PC-9 (cell line): Measurements from ENCODE around the gene GPC5. TPM values are rescaled to one million over a fixed set of nuclear protein-coding genes. Genes with fewer than 3 reads are reported as not detected.

Experiments used
- BruUV-seq: library from RNA; stranded (reverse); fragments of 400-500 nt; replicated peaks from 2 replicates; lab custom pipeline; 2021; lab: Mats Ljungman, UMichigan
- CTCF ChIA-PET: fragments of 300-600 bp; sonication (Branson Sonifier 250); formaldehyde crosslinking; loops from one replicate; lab custom pipeline; 2022; ENCODE audit warnings: antibody characterized with exemption; lab: Charles Lee
- POLR2A ChIA-PET: fragments of 300-600 bp; sonication (Branson Sonifier 250); formaldehyde crosslinking; loops from one replicate; lab custom pipeline; 2022; ENCODE audit warnings: antibody characterized with exemption; ENCODE audit not compliant: unreplicated experiment; lab: Charles Lee
- DNase-seq, 2 experiments: peaks; one replicate each; pipeline versions ENCODE4 v3.0.0 to v3.0.0-alpha.2; 2015 to 2022; ENCODE audit warnings: mixed read lengths in 1 of 2
- H2AFZ ChIP-seq: fragments of 200-600 bp; sonication (generic); 2 replicates; pipeline ENCODE4 v1.8.1; 2017; ENCODE audit warnings: antibody characterized with exemption
- H3F3A ChIP-seq: fragments of 200-600 bp; sonication (generic); 2 replicates; pipeline ENCODE4 v1.8.1; 2017; ENCODE audit warnings: antibody characterized with exemption, mild to moderate bottlenecking, low read depth; ENCODE audit not compliant: insufficient read depth
- H3K27ac ChIP-seq: fragments of 200-600 bp; sonication (generic); 2 replicates; pipeline ENCODE4 v1.6.1; 2016; ENCODE audit warnings: mixed run types
- H3K27me3 ChIP-seq: fragments of 200-600 bp; sonication (generic); 2 replicates; pipeline ENCODE4 v1.6.1; 2016; ENCODE audit warnings: low read depth, mixed run types; ENCODE audit not compliant: insufficient read depth
- H3K36me3 ChIP-seq: fragments of 200-600 bp; sonication (generic); 2 replicates; pipeline ENCODE4 v1.6.1; 2016; ENCODE audit warnings: low read depth, mixed run types
- H3K4me1 ChIP-seq: fragments of 200-600 bp; sonication (generic); replicated peaks from 2 replicates; pipeline ENCODE4 v1.6.1; 2016; ENCODE audit warnings: mixed run types; ENCODE audit not compliant: insufficient read depth
- H3K4me2 ChIP-seq: fragments of 200-600 bp; sonication (generic); 2 replicates; pipeline ENCODE4 v1.6.1; 2017; ENCODE audit warnings: mixed run types
- H3K4me3 ChIP-seq: fragments of 200-600 bp; sonication (generic); 2 replicates; pipeline ENCODE4 v1.6.1; 2016; ENCODE audit warnings: mixed run types
- H3K79me2 ChIP-seq: fragments of 200-600 bp; sonication (generic); 2 replicates; pipeline ENCODE4 v1.6.1; 2017; ENCODE audit warnings: low read depth, mixed run types
- H3K9me2 ChIP-seq: fragments of 200-600 bp; sonication (generic); 2 replicates; pipeline ENCODE4 v1.8.1; 2017; ENCODE audit warnings: mild to moderate bottlenecking; ENCODE audit not compliant: insufficient read depth
- H3K9me3 ChIP-seq: fragments of 200-600 bp; sonication (generic); 2 replicates; pipeline ENCODE4 v1.8.1; 2016; ENCODE audit warnings: low read depth; ENCODE audit not compliant: insufficient read depth
- H4K20me1 ChIP-seq: fragments of 200-600 bp; sonication (generic); 2 replicates; pipeline ENCODE4 v1.8.1; 2017; ENCODE audit not compliant: insufficient read depth
- CTCF ChIP-seq: fragments of 200-600 bp; sonication (generic); conservative IDR thresholded peaks from 2 replicates; pipeline ENCODE4 v1.6.1; 2017; ENCODE audit warnings: mixed run types, antibody characterized with exemption, mild to moderate bottlenecking, moderate library complexity
- EZH2 ChIP-seq: fragments of 200-600 bp; sonication (generic); IDR thresholded peaks from 2 replicates; pipeline ENCODE4 v1.8.0; 2017; ENCODE audit warnings: antibody characterized with exemption, low read depth
- intact Hi-C: fragments of 100-400 bp; cut with micrococcal nuclease; formaldehyde crosslinking; loops from one replicate; pipeline ENCODE4 v1.10.0; 2022; ENCODE audit not compliant: unreplicated experiment
- total RNA-seq: library from RNA; stranded (reverse); gene quantifications from 2 replicates; pipeline ENCODE4 v1.2.3, GENCODE V29; 2021

GPC5 gene
- total RNA-seq, 1 experiment from 2014 or later, result not detected

- H3K4me2 ChIP-seq, result no peak overlapping the region
- TF ChIP-seq EZH2, result no peak
- no peak for TF ChIP-seq CTCF
- H3K9me2 ChIP-seq, result no peaks in the 10 kb centered on the region
- H3K9me3 ChIP-seq, result no peaks in the 10 kb centered on the region
- H3K36me3 ChIP-seq, result no peaks in the 10 kb centered on the region
- H4K20me1 ChIP-seq, result no peaks in the 10 kb centered on the region
- ChIA-PET POLR2A (interaction anchor here (0.5 kb wide), 1 partner anchor 20 kb away, joined by 4 read pairs; no protein-coding TSS in a partner anchor), CTCF (no interaction called here)
- H2AFZ ChIP-seq, result no peak overlapping the region
- H3F3A ChIP-seq, result peaks cover 4% of the 10 kb centered on the region; the same call in 1 of the 2 replicates
- H3K79me2 ChIP-seq, result no peaks in the 10 kb centered on the region
- H3K27me3 ChIP-seq, result no peaks in the 10 kb centered on the region
- H3K4me1 ChIP-seq, result no peaks in the 10 kb centered on the region
- H3K27ac ChIP-seq, result no peak overlapping the region
- BruUV-seq, result no TSS peak
- intact Hi-C loops, result no loop called here
- no peak overlapping the region for H3K4me3 ChIP-seq
- DNase-seq, result no peak
Observed at GRCh38 chr13:91368676-91369440, 29.6 kb upstream of the GPC5 start.

GRCh38 chr13:91369441-91369831 is 29.0 kb upstream of the GPC5 start:
- H4K20me1 ChIP-seq, result no peaks in the 10 kb centered on the region
- H3K79me2 ChIP-seq, result no peaks in the 10 kb centered on the region
- POLR2A ChIA-PET, result no interaction called here
- no peaks in the 10 kb centered on the region for H3F3A ChIP-seq
- no peaks in the 10 kb centered on the region for H3K4me1 ChIP-seq
- H3K27ac ChIP-seq, result no peak overlapping the region
- no peak for DNase-seq
- H3K36me3 ChIP-seq, result no peaks in the 10 kb centered on the region
- no TSS peak for BruUV-seq
- H3K9me2 ChIP-seq, result no peaks in the 10 kb centered on the region
- no peak overlapping the region for H2AFZ ChIP-seq
- H3K9me3 ChIP-seq, result no peaks in the 10 kb centered on the region
- H3K4me2 ChIP-seq, result no peak overlapping the region
- CTCF ChIA-PET, result no interaction called here
- no peak overlapping the region for H3K4me3 ChIP-seq
- no peak for TF ChIP-seq EZH2
- TF ChIP-seq CTCF, result no peak
- H3K27me3 ChIP-seq, result no peaks in the 10 kb centered on the region
- intact Hi-C loops, result no loop called here

- H3K4me1 ChIP-seq, result no peaks in the 10 kb centered on the region
- no peaks in the 10 kb centered on the region for H3K9me3 ChIP-seq
- no peak for DNase-seq
- intact Hi-C loops, result no loop called here
- BruUV-seq, result no TSS peak
- H2AFZ ChIP-seq, result no peak overlapping the region
- ChIA-PET CTCF (no interaction called here), POLR2A (no interaction called here)
- no peak overlapping the region for H3K4me2 ChIP-seq
- no peaks in the 10 kb centered on the region for H3K27me3 ChIP-seq
- TF ChIP-seq EZH2, result no peak
- no peak for TF ChIP-seq CTCF
- no peak overlapping the region for H3K4me3 ChIP-seq
- H3K36me3 ChIP-seq, result no peaks in the 10 kb centered on the region
- H4K20me1 ChIP-seq, result no peaks in the 10 kb centered on the region
- no peaks in the 10 kb centered on the region for H3K9me2 ChIP-seq
- H3K79me2 ChIP-seq, result no peaks in the 10 kb centered on the region
- H3F3A ChIP-seq, result no peaks in the 10 kb centered on the region
- no peak overlapping the region for H3K27ac ChIP-seq
Observed at GRCh38 chr13:91370501-91370900, 27.9 kb upstream of the GPC5 start.
